ENCODE results near the gene SLCO2B1.

The SLCO2B1 gene

DNA sequence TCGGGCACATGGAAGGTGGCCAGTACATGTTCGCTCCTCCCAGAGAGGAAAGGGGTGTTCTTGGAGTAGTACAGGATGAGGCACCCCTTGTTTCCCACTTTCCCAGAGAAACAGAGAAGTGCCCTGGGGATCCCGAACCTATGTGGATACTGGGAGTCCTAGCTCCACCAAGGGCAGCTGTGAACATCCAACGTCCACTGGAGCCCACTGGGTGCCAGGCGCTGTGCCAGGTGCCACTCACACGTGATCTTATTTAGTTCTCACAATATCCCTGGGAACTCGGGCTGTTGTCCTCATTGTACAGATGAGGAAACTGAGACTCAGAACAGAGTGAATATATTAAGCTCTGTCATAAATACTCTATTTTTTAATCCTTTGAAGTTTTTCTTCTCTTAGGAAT is 12.0 kb downstream of the SLCO2B1 start:
- DNase-seq, result no peak

DNA sequence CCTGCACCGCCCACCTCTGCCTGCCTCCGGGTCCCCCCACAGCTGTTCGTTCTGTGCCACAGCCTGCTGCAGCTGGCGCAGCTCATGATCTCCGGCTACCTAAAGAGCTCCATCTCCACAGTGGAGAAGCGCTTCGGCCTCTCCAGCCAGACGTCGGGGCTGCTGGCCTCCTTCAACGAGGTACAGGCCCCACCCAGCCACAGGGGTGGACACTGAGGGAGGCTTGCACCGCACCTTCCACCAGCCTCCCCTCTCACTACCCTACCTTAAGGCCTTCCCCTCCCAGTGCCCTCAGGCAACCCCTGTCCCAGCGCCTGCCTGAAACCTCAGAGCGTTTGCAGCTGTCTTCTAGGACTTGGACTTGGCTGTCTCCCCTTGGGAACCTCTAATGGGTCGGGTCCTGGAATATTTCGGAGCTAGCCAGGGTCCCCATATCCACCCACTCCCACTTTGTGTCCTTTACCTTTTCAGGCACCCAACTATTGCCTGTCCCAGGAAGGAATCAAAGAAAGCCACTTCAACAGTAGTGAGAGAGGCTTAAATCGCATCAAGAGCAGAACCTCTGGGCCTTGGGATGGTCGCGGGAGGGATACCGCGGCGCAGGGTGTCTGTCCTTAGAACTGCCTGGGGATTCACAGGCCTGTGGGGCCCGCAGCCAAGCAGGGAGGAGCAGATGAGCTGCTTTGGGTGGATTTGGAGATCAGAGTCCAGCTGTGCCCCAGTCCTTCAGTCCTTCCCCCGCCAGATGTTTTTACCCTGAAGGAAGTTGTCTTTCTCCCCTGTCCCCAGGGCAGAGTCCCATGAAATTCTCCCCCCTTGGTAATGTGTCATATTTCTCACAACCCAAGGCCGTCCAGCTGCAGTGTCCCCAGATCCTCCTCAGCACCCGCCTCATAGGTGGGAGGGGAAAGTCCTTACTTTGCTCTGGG is 13.3 kb downstream of the SLCO2B1 start:
- DNase-seq, result no peak

DNA sequence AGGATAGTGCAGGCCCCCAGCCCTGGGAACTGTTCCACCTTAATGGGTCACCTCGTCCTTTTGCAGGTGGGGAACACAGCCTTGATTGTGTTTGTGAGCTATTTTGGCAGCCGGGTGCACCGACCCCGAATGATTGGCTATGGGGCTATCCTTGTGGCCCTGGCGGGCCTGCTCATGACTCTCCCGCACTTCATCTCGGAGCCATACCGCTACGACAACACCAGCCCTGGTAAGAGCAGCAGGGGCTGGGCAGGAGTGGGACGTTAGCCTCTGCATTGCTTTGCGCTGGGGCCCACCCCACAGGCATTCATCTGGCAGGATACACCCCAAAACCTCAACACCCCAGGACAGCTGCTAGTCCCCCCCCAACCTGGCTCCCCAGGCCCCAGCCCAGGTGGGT is 14.8 kb downstream of the SLCO2B1 start:
- DNase-seq, result no peak

DNA sequence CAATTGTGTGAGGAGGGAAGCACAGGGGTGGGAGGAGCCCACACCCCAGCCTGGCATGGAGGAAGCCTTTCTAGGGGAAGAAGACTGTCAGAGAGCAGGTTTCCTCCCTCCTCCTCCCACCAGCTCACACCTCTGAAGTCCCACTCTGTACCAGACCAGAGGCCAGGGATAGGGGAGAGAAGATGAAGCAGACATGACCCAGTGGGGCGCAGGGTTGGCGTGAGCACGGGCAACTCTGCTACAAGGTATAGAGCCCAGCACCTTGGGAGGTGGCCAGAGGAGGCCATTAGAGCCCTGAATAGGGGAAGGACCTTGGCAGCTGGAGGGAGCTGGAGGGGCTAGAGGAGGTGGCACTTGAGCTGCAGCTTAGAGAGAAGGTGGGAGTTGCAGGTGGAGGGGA is 15.9 kb downstream of the SLCO2B1 start:
- DNase-seq, result no peak

DNA sequence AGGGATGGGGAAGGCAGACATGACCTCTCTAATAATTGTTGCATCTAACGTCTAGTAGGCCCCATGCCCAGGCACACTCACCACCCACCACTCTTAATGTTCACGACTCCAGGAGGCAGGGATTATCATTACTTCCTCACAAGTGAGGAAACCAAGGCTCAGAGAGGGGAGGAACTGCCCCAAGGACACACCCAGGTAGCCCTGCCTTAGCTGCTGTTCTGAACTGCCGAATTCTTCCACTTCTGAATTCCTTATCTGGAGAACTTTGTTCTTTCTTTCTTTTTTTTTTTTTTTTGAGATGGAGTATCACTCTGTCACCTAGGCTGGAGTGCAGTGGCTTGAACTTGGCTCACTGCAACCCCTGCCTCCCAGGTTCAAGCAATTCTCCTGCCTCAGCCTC is 16.7 kb downstream of the SLCO2B1 start:
- DNase-seq, result no peak

DNA sequence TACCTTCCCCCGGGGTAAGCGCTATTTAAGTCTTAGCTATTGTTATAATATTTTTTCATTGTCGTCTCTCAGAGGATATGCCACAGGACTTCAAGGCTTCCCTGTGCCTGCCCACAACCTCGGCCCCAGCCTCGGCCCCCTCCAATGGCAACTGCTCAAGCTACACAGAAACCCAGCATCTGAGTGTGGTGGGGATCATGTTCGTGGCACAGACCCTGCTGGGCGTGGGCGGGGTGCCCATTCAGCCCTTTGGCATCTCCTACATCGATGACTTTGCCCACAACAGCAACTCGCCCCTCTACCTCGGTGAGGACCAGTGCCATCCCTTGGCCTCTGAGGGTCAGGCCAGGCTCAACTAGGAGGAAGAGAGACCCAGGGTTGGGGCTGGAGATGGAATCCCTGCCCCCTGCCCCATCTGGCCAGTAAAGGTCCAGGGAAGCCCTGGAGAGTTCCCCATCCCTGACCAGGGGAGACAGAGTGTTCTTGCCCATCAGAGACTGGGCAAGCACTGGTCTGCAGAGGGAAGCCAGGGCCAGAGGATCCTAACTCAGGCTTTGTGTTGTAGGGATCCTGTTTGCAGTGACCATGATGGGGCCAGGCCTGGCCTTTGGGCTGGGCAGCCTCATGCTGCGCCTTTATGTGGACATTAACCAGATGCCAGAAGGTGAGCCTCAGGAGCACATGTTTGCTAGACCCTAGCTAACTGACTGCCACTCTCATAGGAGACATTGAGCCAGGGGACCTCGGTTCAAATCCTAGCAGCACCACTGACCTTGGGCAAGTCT is 18.4 kb downstream of the SLCO2B1 start:
- no peak for DNase-seq

DNA sequence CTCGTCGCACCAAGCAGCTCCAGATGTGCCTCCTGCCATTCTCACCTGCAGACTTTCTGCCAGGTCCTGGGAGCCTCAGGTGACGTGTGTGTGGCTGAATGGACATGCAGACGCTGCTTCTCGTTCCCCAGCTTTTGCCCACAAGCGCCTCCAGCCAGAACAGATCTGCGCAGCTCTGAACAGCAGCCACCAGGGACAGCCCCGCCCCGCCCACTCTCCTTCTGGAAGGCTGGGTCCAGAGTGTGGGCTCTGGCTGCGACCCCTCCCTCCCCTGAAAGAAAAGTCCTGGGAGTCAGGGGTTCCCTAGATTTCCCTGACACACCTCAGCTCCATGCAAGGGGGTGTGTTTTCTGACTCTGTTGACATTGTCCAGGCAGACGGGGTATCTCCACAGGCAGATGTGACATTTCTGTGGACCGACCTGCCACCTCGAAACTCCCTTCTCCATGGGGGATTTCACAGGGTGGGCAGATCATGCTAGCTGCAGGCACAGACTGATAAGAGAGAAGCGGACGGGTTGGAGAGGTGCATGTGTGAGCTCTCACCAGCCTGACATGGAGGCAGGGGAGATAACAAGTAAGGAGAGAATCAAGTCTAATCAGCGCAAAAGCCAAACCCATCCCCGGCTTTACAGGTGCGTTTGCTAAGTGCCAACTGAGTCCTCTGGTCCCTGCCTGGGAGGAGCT is 19.8 kb downstream of the SLCO2B1 start:
- no peak for DNase-seq

DNA sequence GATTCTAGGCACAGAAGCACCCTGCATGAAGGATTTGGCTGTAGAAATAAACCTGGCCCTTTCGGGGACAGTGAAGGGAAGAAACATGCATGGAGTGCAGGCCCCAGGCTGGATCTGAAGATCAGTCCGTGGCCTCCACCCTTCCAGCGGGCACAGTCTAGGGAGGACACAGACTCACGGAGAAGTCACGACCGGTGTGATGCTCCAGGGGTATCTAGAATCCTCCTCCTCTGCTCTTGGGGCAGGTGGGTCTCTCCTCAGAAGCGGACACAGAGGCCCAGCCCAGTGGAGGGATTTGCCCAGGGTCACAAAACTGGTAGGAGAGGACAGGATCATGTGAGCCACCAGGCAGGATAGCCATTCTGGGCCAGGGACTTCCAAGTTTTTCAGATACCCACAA is 22.4 kb downstream of the SLCO2B1 start:
- no peak for DNase-seq

DNA sequence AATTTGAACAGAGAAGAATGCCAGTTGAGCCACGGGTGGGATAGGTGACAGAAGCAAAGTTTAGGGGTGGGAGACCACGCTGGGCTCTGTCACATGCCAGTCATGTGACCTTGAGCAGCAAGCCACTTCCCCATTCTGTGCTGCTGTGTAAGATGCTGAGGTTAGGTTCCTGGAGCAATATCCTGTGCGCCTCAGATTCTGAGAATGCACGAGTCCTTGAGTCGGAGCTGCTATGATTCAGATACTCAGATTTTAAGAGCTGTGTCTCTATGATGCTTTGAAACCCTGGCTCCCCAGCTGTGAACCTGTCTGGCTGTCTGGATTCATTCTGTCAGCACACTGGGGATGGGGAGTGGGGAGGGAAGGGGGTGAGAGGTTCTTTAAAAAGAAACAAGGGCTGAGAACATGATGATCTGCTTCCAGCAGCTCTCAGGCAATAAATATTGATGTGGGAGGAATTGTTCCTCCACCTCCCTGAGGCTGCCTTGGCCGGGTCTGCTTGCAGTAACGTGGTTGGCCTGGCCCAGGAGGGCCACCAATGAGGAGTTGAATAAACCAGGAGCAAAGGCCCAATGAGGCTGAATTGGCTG is 24.0 kb downstream of the SLCO2B1 start:
- DNase-seq, result no peak

DNA sequence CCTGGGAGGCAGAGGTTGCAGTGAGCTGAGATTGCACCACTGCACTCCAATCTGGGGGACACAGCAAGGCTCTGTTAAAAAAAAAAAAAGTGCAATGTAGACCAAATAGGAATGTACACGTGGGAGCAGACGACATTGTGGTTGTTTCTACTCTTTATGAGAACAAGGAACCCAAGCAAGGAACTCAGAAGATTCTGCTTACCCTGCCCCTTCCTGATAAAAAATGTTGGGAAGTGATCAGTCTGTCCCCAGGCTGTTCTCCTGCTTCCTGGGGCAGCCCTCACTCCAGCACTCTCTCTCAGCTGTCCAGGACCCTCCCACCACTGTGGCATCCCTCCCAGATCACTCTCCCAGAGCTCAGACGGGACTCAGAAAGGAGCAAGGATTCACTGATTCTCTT is 31.8 kb downstream of the SLCO2B1 start:
- no peak for DNase-seq

DNA sequence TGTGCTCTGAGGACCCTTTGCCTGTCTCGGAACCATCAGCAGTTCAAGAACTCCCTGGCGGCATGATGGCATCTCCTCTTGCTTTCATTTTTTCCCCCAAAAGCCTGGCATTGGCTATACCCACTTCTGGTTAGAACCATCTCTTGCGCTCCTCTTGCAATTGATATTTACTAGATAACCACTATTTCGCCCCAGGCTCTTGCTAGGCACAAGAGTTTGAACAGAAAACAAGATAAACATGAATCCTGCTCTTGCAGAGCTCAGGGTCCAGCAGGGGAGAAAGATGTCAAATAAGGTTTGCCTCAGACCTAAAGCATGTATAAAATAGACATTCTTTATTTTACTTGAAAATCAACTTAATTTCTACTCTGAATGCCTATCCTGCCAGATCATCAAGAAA is 33.1 kb downstream of the SLCO2B1 start:
- DNase-seq, result no peak

DNA sequence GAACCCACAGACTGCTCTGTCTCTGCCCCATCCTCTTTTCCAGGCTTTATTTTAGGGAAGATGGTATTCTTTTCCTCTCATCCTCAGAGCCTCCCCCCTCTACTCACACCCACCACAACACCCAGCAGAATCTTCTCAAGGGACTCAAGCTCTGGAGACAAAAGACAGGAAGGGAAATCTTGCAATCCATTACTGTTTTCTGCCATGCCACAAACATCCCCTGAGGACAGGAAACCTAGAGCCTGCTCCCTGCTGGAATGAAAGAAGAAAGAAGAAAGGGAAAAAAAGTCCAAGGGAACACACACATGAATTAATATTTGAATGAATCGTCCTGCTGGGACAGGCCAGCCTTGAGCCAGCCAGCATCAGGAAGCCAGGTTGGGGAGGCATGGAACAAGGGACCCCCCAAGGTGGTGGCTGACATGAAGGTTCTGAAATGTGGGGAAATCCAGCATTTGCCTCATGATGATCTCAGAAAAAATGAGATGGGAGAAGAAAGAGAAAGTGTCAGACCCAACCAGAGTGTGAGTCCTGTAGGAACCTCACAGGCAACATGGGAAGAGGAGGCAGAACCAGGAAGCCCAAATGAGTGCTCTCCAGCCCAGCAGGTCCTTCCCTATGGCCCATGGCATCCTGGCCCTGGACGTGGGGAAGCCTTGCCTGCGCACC is 34.0 kb downstream of the SLCO2B1 start:
- no peak for DNase-seq

DNA sequence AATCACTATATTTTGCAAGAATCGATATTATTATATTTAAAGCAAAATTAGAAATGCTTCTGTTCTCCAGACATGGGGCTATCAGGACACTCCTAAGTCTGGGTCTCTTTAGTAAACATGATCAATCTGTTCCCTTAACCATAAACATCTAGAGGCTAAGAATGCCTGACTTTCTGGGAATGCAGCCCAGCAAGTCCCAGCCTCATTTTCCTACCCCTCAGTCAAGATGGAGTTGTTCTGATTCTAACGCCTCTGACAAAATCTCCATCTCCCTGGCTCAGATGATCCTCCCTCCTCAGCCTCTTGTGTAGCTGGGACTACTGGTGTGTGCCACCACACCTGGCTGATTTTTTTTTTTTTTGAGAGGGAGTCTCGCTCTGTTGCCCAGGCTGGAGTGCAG is 35.0 kb downstream of the SLCO2B1 start:
- no peak for DNase-seq

DNA sequence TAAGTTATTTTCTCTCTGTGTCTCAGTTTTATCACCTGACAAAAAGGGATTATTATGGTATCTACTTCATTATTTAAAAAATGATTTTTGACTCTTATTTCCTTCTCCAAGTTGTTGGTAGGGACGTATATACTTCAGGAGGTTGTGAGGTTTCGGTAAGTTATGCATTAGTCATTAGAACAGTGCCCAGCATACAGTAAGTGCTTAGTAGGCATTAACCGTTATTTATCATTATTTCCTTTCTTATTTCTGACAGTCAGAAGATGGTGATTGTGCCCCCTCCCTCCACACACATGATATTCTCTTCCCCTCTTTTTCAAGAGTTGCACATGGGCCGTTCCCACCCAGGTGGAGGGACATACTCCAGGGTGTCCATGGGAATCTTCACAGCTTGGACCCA is 36.1 kb downstream of the SLCO2B1 start:
- DNase-seq, result no peak

DNA sequence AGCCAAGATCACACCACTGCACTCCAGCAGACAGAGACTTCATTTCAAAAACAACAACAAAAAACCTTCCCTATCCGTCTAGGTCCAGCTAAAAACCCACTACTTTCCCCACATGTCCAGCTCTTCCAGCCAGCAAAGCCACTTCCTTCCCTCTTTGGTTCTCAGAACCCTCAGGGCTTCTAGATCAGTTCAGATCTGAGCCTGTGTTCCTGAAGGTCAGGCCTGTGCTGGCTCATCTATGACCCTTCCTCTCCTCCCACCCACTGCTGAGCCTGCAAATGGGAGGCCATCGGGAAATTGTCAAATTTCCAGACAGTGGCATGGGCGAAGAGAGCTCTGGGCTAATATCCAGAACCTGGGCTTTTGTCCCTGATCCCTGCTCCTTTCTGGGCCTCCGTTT is 37.8 kb downstream of the SLCO2B1 start:
- DNase-seq, result no peak

DNA sequence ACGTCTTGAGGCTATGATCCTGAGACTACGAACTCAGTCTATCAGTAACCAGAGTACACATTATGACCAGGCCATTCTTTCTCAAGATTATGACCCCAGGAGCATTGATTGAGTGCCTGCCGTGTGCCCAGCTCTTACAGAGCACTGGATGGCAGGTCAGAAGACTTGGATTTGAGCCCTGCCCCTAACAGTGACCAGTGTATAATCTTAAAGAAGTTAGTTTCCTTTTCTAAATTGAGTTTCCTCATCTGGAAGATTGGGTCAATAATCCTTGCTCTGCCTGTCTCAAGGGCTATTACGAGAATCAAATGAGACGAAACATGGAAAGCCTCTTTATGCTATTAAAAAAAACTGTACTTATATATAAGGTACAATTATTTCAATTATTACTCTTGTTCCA is 38.2 kb downstream of the SLCO2B1 start:
- DNase-seq, result no peak

DNA sequence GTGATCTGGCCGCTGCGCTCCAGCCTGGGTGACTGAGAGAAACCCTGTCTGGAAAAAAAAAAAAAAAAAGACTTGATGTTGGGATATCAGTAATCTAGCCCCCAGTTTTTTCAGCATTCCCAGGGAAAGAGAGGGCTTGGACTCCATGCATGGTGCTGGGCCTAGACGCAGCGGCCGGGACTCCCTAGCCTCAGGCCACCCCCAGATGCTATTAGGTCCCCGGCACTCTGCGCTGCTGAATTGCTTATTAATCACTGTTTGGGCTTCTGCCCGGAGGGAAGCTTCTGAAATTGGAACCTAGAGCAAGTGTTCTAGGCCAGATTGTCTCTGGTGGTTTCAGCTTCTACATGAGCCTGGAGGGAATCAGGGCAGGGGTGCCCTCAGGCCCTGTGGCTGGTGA is 39.0 kb downstream of the SLCO2B1 start:
- no peak for DNase-seq

DNA sequence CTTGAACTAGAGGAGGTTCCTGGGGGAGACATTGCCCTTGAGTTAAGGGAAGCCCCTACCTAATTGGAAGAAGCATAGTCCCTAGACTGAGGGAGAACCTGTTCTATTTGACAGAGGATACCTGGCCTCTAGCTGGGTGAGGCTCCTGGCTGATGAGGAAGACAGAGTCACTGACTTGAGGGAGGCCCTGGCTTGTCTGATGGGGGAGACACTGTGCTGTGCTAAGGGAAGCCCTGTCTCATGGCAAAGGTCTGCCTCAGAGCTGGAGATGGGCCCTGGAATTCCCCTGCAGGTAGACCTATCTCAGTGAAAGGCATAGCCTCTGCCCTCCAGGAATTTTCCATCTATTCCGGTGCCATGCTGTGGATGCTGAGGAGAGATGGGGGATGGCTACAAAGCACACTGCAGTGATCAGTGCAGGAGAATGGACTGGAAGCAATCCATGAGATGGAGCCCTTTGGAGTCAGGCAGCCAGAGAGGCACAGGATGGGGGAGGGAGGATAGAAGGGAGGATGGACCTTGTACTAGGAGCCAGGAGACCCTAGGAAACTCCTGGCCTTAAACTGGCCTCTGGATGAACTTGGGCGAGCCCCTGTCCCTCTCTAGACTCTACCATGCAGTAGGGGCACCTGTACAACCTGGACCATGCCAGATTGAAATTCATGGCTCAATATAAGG is 39.9 kb downstream of the SLCO2B1 start:
- DNase-seq, result no peak

DNA sequence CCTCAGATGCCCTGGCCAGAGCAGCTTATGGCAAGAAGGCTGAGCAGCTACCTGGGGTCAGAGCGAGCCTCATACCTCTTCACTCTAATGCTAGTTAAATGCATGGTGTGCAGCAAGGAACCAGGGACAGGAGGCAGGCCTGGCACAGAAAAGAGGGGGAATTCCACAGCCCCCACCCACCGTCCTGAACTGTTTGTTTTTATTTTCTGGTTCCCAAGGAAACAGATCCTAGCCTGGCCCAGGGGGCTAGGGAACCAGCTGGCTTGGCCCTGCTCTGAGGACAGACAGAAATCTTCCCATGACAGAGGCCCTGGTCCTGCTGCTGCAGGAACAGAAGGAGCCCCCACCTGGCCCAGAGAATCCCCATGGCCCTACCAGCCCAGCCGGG is 40.4 kb downstream of the SLCO2B1 start:
- DNase-seq, result peak; percentile 73

DNA sequence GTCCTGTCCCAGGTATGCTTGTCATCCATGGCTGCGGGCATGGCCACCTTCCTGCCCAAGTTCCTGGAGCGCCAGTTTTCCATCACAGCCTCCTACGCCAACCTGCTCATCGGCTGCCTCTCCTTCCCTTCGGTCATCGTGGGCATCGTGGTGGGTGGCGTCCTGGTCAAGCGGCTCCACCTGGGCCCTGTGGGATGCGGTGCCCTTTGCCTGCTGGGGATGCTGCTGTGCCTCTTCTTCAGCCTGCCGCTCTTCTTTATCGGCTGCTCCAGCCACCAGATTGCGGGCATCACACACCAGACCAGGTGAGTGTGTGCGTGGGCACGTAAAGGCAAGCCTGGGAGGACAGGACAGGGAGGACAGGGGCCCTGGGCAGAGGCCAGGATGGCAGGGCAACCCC is 42.4 kb downstream of the SLCO2B1 start:
- DNase-seq, result no peak

DNA sequence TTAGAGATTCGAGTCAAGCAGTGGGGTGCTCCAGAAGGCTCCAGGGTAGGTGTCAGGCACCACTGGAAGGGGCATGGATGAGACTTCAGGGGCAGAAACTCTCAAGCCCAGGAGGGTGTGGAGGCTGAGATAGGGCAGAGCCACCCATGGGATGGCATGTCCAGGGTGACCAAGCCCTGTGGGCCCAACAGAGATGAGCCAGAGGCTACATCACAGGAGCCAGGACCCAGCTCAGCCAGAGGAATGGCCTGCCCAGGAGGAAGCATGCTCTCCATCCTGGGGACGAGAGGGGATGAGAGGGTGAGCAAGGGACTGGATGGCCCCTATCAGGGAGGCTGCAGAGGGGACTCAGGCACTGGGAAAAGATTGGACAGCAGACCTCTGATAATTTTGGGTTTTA is 42.8 kb downstream of the SLCO2B1 start:
- DNase-seq, result no peak

DNA sequence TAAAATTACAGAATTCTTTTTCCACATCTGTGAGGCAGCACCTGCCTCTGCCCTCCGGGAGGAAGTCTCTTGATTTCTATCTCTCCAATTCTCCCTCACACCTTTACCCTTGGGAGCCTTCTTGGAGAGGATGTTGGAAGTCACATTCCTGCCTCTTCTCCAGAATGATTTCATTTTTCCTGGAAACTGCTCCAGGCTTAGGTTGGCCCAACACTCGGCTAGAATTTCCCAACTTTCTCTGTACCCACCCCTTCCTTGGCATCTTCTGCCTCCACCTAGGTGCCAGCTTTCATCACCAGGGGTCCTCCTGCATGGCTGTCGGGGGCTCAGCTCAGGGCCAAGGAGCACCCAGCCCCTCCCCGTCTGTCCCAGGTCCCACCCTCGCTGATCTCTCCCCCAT is 43.2 kb downstream of the SLCO2B1 start:
- DNase-seq, result no peak

All from NCI-H1694 (cell line).